Coronary artery (tissue), 2 donors: ENCODE measurements around the gene MYL12B.
"Not testable (repeated sequence)": the region's sequence is repeated elsewhere in the genome, so short reads cannot be mapped to it uniquely, and the experiment has no call there.

ENCODE experiments used
- DNase-seq: peaks from one replicate; pipeline ENCODE4 v3.0.0-alpha.2; 2017; ENCODE audit warnings: low spot score
- H3K27ac ChIP-seq, 2 donors: fragments of 200-600 bp; sonication (generic); one replicate each; pipeline ENCODE4 v1.5.1; 2016 to 2019
- H3K4me3 ChIP-seq: fragments of 200-600 bp; sonication (generic); 2 replicates; pipeline ENCODE4 v1.5.1; 2016; ENCODE audit warnings: mild to moderate bottlenecking, moderate library complexity
- CTCF ChIP-seq: fragments of 200-600 bp; sonication (generic); IDR thresholded peaks from one replicate; pipeline ENCODE4 v1.5.1; 2019; ENCODE audit warnings: antibody characterized with exemption

The MYL12B gene

GRCh38 chr18:3297025-3297984 lies 35.4 kb downstream of the MYL12B start:
- H3K4me3 ChIP-seq, result peak overlapping the region; percentile 73
- TF ChIP-seq CTCF, result no peak
- DNase-seq, result peak; percentile 85
- H3K27ac ChIP-seq, result peak overlapping the region in 1 of 2 donors; percentile 8

DNA sequence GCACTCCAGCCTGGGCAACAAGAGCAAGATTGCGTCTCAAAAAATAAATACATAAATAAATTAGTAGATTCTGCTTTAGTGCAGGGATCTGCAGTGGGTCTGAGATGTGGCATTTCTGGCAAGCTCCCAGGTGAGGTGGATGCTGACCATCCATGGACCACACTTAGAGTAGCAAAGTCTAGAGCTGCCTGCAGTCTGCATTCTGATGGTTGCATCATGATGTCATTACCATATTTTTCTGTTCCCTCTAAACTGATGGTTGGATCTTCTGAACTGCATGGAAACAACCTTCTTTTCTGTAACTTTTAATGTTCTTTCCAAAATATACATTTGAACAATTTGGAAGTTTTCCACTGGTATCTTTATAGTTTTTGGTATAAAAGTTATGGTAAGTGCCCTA lies 42.9 kb downstream of the MYL12B start:
- TF ChIP-seq CTCF, result no peak
- DNase-seq, result no peak
- H3K4me3 ChIP-seq, result no peak overlapping the region
- no peak overlapping the region for H3K27ac ChIP-seq

- Histone ChIP-seq H3K27ac (no peak overlapping the region), H3K4me3 (no peak overlapping the region)
- DNase-seq, result no peak
- TF ChIP-seq CTCF, result no peak
Observed at GRCh38 chr18:3305354-3305762, 43.4 kb downstream of the MYL12B start.

- no peak for DNase-seq
- Histone ChIP-seq H3K27ac (no peak overlapping the region), H3K4me3 (no peak overlapping the region)
- no peak for TF ChIP-seq CTCF
Observed at GRCh38 chr18:3305933-3306332, 44.0 kb downstream of the MYL12B start.

DNA sequence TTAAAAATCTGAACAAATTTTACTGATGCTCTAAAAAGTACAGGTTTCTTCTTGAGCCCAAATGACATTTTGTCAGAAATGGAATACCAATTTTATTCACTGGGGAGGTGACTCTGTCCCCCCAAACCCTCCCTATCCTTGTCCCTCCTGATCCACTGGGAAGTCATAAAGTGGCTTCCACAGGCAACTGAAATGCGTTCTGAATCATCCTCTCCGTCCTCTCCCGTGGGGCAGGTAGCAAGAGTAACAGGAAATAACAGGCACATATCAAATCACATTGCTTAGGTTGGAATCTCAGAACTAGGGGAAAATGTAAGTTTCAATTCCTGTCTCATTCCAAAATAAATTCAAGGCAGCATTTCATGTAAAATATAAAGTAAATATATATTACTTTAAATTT lies 44.5 kb downstream of the MYL12B start:
- DNase-seq, result no peak
- no peak for TF ChIP-seq CTCF
- no peak overlapping the region for H3K27ac ChIP-seq
- no peak overlapping the region for H3K4me3 ChIP-seq

GRCh38 chr18:3313685-3314084 lies 51.8 kb downstream of the MYL12B start:
- H3K4me3 ChIP-seq, result no peak overlapping the region
- H3K27ac ChIP-seq, result no peak overlapping the region
- DNase-seq, result no peak
- TF ChIP-seq CTCF, result no peak

DNA sequence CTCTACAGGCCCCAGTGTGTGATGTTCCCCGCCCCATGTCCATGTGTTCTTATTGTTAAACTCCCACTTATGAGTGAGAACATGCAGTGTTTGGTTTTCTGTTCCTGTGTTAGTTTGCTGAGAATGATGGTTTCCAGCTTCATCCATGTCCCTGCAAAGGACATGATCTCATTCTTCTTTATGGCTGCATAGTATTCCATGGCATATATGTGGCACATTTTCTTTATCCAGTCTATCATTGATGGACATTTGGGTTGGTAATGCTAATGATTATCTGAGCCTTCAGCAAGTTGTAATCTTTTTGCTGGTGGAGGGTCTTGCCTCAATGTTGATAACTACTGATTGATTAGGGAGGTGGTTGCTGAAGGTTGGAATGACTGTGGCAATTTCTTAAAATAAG lies 53.4 kb downstream of the MYL12B start:
- not testable (repeated sequence) for H3K4me3 ChIP-seq, H3K27ac ChIP-seq, DNase-seq
